ENCODE results near the gene TRAPPC10. TPM values are rescaled to one million over a fixed set of nuclear protein-coding genes. Genes with fewer than 3 reads are reported as not detected.
A peak's percentile ranks its signal among the peaks of the same experiment; 100 is the strongest.

The TRAPPC10 gene
- total RNA-seq, 1 experiment from 2014 or later = 32.9 TPM

GRCh38 chr21:44052830-44053226 is 40.7 kb downstream of the TRAPPC10 start:
- H2BK120ac ChIP-seq (ENCODE audit: low read depth, low read length, poor library complexity, severe bottlenecking) = no peak overlapping the region
- no peak overlapping the region for H2BK5ac ChIP-seq (ENCODE audit: insufficient read length, low read length)
- Mint-ChIP-seq H3K36me3 (ENCODE audit: insufficient read depth in 1 of 3, low read depth in 3 of 3) (peaks cover 3 to 28% (median 18%) of the 10 kb centered on the region in 3 experiments; a peak in 6 of 7 replicates), H3K27me3 (ENCODE audit: low read depth) (no peaks in the 10 kb centered on the region), H3K9me3 (no peaks in the 10 kb centered on the region), H3K27ac (peak overlapping the region; percentile 8 to 56 (median 24); a peak in 1 of 7 replicates), H3K4me1 (no peaks in the 10 kb centered on the region), H3K4me3 (no peak overlapping the region)
- H3K4me2 ChIP-seq (ENCODE audit: insufficient read depth, insufficient read length, low read length) = no peak overlapping the region
- no peak overlapping the region for H3K4ac ChIP-seq (ENCODE audit: low read depth, low read length)
- no CpG with 5 or more reads among the region's 6 CpGs for WGBS (ENCODE audit: extremely low coverage, insufficient read length, low lambda C conversion rate)
- no peak for DNase-seq
- no peaks in the 10 kb centered on the region for H3K9me3 ChIP-seq (ENCODE audit: control insufficient read depth, low read depth, low read length)
- H3K79me2 ChIP-seq (ENCODE audit: insufficient read depth, low read length) = peaks cover 1% of the 10 kb centered on the region; the same call in 1 of the 2 replicates
- no peak overlapping the region for H4K5ac ChIP-seq (ENCODE audit: insufficient read length, low read depth, low read length)
- H3K23me2 ChIP-seq (ENCODE audit: insufficient read length, low read depth, low read length, poor library complexity, severe bottlenecking) = no peaks in the 10 kb centered on the region
- H3K79me1 ChIP-seq (ENCODE audit: insufficient read depth, low read depth, low read length, poor library complexity, severe bottlenecking) = no peaks in the 10 kb centered on the region
- H3K27ac ChIP-seq (ENCODE audit: insufficient read length, low read depth, low read length) = no peak overlapping the region
- no peak overlapping the region for H2BK15ac ChIP-seq (ENCODE audit: low read depth, low read length)
- H4K20me1 ChIP-seq (ENCODE audit: control insufficient read depth, insufficient read depth, insufficient read length) = peaks cover 4% of the 10 kb centered on the region
- no peak overlapping the region for H3K23ac ChIP-seq (ENCODE audit: insufficient read length, low read depth, low read length)
- no peak overlapping the region for H2BK20ac ChIP-seq (ENCODE audit: low read depth, low read length, poor library complexity, severe bottlenecking)
- no peaks in the 10 kb centered on the region for H3K4me1 ChIP-seq (ENCODE audit: insufficient read depth, low read length)
- no peak overlapping the region for H2BK12ac ChIP-seq (ENCODE audit: insufficient read length, low read depth, low read length)
- H2AFZ ChIP-seq (ENCODE audit: low read length) = no peak overlapping the region
- no peak overlapping the region for H4K91ac ChIP-seq (ENCODE audit: insufficient read length, low read depth, low read length)
- no peak overlapping the region for H3K9ac ChIP-seq (ENCODE audit: extremely low read depth, insufficient read length, low read length)
- no peak for TF ChIP-seq CTCF (conservative IDR thresholded peaks at IDR 0.05)
- H3K18ac ChIP-seq (ENCODE audit: insufficient read length, low read depth, low read length) = no peak overlapping the region
- H4K8ac ChIP-seq (replicated peaks; ENCODE audit: insufficient read length, low read depth, low read length) = no peak overlapping the region
- H3T11ph ChIP-seq (ENCODE audit: low read length) = no peak overlapping the region
- no peak overlapping the region for H3K56ac ChIP-seq (ENCODE audit: insufficient read length, low read depth, low read length)
- no peak overlapping the region for H3K14ac ChIP-seq (ENCODE audit: insufficient read depth, low read length)
- no peak overlapping the region for H2AK5ac ChIP-seq (ENCODE audit: insufficient read length, low read length)
- no peaks in the 10 kb centered on the region for H3K27me3 ChIP-seq (ENCODE audit: insufficient read depth, low read length)

All from H9 (cell line).